Omental fat pad (tissue), 4 donors: ENCODE measurements around the gene ENTHD1. TPM values are rescaled to one million over a fixed set of nuclear protein-coding genes. Genes with fewer than 3 reads are reported as not detected.

Experiments used
- ATAC-seq: fragments of 150-250 bp; one replicate; pipeline ENCODE4 v1.9.1; 2016; ENCODE audit warnings: mild to moderate bottlenecking, moderate library complexity; ENCODE audit not compliant: low FRiP score
- DNase-seq: peaks from one replicate; pipeline ENCODE4 v3.0.0-alpha.2; 2019; ENCODE audit warnings: low spot score
- CTCF ChIP-seq, 3 donors: fragments of 450-650 bp; IDR thresholded peaks; one replicate each; pipeline ENCODE4 v1.5.1; 2016 to 2017; ENCODE audit warnings: antibody characterized with exemption in 3 of 3, mild to moderate bottlenecking in 3 of 3, moderate library complexity in 2 of 3
- total RNA-seq, 4 donors: library from RNA; depleted of rRNA; stranded (reverse); fragments of >200 nt; gene quantifications; one replicate each; pipeline ENCODE4 v1.1.0, GENCODE V29; 2016

The ENTHD1 gene
- total RNA-seq, 4 donors from 2014 or later = not detected

- TF ChIP-seq CTCF (IDR thresholded peaks at IDR 0.05) = no peak
- no peak for ATAC-seq
- no peak for DNase-seq
Measured at GRCh38 chr22:39901565-39902146, 8.1 kb upstream of the ENTHD1 start.

DNA sequence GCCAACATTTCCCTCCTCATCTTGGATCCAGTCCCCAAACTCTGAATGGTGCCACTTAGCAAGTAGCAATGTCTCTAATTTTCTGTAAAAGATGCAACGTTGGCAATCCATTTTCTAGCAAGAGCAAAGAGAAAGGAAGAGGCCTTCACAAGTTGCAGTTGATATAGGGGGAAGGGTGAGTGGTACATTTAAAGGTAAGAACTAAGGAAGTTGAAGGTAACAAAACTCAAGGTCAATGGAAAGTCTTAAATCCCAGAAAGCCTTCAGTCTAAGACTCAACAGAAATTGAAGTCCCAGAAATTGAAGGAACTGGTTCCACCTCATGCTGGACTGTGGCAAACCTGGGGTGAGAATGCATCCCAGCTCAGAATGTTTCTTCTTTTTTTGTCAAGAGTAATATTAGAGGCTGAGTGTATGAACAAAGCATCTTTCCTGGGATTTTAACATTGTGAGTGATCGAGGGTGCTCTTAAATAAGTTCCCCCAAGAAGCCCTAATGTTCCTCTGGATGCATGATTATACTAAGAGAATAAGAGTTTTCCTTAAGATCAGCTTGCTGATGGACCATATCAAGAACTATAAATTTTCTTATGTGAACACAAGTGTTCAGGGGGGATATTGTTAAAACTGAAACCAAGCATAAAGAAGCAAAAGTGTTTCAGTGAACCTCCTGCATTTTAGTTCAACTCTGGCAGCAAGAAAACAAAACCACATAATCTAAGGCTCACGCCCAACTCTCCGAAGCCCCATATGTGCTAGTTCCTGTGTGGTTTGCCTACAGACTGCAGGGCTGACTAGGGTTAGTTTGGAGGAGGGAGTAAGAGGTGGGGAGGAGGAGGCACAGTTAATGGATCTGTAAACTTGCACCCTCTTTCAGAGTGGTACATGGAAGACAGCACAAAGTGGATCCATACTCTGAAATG lies 7.0 kb upstream of the ENTHD1 start, which contains the start of gene GRAP2:
GRAP2 (plus strand) TSS at position 779 of the 922 bp plus-strand sequence. CDS start 46,023 bp downstream, outside the sequence.
- DNase-seq = no peak
- no peak for ATAC-seq
- TF ChIP-seq CTCF (IDR thresholded peaks at IDR 0.05) = no peak

- no peak for TF ChIP-seq CTCF (IDR thresholded peaks at IDR 0.05)
- ATAC-seq = no peak
- no peak for DNase-seq
Measured at GRCh38 chr22:39898997-39899396, 5.4 kb upstream of the ENTHD1 start.

DNA sequence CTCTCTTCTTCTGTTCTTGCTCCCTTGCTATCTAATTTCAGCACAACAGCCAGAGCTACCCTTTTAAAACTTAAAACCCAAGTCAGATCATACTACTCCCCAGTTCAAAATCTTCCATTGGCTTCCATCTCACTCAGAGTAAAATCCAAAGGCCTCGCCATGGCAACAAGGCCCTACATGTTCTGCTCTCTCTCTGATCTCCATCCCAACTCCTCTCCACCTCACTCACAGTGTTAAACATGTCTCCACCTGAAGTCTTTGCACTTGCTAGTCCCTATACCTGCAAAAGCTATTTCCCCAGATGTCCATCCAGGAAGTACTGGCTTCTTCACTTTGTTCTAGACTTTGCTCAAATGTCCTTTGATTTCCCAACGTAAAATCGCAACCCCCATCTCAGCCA lies 4.3 kb upstream of the ENTHD1 start:
- ATAC-seq (no peak), DNase-seq (no peak)
- no peak for TF ChIP-seq CTCF (IDR thresholded peaks at IDR 0.05)

GRCh38 chr22:39896313-39896996 lies 2.9 kb upstream of the ENTHD1 start:
- DNase-seq (no peak), ATAC-seq (no peak)
- TF ChIP-seq CTCF (IDR thresholded peaks at IDR 0.05) = no peak

DNA sequence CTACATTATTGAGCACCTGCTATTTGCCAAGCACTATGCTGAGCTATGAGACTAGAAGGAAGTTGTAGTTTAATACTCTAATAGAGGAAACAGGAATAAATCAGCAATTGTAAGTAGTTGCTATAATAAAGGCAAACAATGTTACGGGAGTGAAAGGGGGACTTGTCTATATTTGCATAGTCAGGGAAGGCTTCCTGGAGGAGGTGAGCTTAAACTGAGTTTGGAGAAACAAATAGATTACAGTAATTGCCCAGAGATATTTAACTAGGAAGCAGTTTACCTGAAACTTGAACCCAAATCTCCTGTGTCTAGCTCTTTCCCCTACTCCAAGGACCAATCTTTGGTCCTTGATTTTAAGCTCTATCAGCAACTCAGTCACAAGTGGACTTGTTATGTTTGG lies 2.1 kb upstream of the ENTHD1 start:
- DNase-seq (no peak), ATAC-seq (no peak)
- no peak for TF ChIP-seq CTCF (IDR thresholded peaks at IDR 0.05)
